GM19099 (cell line): ENCODE results near the gene AIP.

Experiments
- POLR2A ChIP-seq: IDR thresholded peaks from 3 replicates; pipeline ENCODE4 v1.6.1; 2011; ENCODE audit warnings: low read depth; ENCODE audit not compliant: insufficient read length; ENCODE audit errors: extremely low read depth

Gene AIP

GRCh38 chr11:67539550-67539949 lies 56.7 kb downstream of the AIP start:
- no peak for TF ChIP-seq POLR2A
